ENCODE results near the gene ATXN3.

Gene ATXN3

DNA sequence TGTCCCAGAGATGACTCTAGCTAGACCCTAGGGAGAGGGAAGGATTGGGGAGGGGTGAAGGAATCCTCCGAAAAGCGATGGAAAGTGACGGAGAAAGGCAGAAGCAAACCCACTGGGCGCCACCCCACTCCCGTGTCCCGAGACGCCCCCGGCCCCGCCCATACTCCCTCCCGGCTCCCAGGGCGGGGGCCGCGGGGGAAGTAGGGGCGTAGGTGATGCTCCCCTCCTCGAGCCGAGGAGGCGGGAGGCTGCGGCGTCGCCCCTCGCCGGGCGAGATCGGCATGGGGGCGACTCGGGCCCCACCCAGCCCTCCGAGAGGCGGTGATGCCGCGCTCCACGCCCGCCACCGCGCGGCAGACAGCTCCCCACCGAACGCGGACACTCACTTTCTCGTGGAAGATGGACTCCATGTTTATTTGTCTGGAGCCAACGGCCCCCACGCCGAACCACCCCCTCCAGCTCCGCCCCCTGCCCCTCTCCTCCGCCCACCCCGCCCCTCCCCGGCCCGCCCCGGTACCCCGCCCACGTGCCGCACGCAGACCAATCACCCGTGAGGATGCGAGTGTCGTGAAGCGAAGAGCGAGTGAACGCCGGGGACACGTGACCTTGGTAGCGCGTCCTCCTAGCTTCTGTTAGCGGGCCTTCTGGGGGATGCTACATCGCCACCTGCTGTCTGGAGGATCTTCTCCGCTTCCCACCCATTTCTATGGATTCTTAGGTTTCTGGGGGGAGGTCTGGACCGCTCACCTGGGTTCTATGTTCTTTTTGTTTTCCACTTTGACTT, at the start of gene ATXN3:
ATXN3 (minus strand) TSS at position 440 of the 784 bp plus-strand sequence; CDS start at position 410, 30 bp downstream.
- Histone ChIP-seq H3K27ac (ENCODE audit: extremely low read depth, low read depth, low read length) (peak within 1 kb of the TSS; percentile 79), H3K4me3 (ENCODE audit: low read depth, low read length) (peak within 1 kb of the TSS; percentile 92), H3K36me3 (ENCODE audit: control insufficient read depth in 2 of 2, insufficient read depth in 1 of 2, low read length in 2 of 2) (no peaks in the 10 kb centered on the region), H3K9me3 (ENCODE audit: control insufficient read depth, insufficient read depth, low read depth, low read length) (no peaks in the 10 kb centered on the region), H3K4me1 (ENCODE audit: control insufficient read depth, insufficient read depth, low read length) (0 out of 2 replicates have a peak, but pooled peaks cover 3% of the 10 kb centered on the region)
- ChIA-PET CTCF (interaction anchor here (0.6 to 3.6 kb wide), 20 partner anchors 9 to 1103 kb away, joined by 3 to 35 read pairs (median 3); partner anchors contain the start of genes CPSF2 and NDUFB1), POLR2A (interaction anchor here (0.6 to 2.3 kb wide), 9 partner anchors 9 to 642 kb away, joined by 3 to 51 read pairs (median 6); partner anchors contain the start of genes CPSF2, LGMN, NDUFB1 and TRIP11)
- TF ChIP-seq KLF1 (tag by site-specific recombination; IDR thresholded peaks at IDR 0.05) = peak; percentile 98
- TF ChIP-seq ZNF48 (tag by site-specific recombination; IDR thresholded peaks at IDR 0.05) = no peak
- no peak for TF ChIP-seq ZNF169 (tag by site-specific recombination; IDR thresholded peaks at IDR 0.05)
- no peak for TF ChIP-seq ZNF214 (tag by site-specific recombination; IDR thresholded peaks at IDR 0.05; ENCODE audit: borderline replicate concordance)
- TF ChIP-seq ZNF433 (tag by site-specific recombination; IDR thresholded peaks at IDR 0.05; ENCODE audit: low read depth) = no peak
- TF ChIP-seq, protein P1, sequence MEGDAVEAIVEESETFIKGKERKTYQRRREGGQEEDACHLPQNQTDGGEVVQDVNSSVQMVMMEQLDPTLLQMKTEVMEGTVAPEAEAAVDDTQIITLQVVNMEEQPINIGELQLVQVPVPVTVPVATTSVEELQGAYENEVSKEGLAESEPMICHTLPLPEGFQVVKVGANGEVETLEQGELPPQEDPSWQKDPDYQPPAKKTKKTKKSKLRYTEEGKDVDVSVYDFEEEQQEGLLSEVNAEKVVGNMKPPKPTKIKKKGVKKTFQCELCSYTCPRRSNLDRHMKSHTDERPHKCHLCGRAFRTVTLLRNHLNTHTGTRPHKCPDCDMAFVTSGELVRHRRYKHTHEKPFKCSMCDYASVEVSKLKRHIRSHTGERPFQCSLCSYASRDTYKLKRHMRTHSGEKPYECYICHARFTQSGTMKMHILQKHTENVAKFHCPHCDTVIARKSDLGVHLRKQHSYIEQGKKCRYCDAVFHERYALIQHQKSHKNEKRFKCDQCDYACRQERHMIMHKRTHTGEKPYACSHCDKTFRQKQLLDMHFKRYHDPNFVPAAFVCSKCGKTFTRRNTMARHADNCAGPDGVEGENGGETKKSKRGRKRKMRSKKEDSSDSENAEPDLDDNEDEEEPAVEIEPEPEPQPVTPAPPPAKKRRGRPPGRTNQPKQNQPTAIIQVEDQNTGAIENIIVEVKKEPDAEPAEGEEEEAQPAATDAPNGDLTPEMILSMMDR (tag by site-specific recombination; IDR thresholded peaks at IDR 0.05) = peak; percentile 70
- TF ChIP-seq ZNF155 (tag by site-specific recombination; IDR thresholded peaks at IDR 0.05) = no peak
- TF ChIP-seq ZNF404 (tag by site-specific recombination; IDR thresholded peaks at IDR 0.05) = no peak
- TF ChIP-seq FEZF1 (tag by site-specific recombination; IDR thresholded peaks at IDR 0.05) = no peak
- TF ChIP-seq, protein P2, sequence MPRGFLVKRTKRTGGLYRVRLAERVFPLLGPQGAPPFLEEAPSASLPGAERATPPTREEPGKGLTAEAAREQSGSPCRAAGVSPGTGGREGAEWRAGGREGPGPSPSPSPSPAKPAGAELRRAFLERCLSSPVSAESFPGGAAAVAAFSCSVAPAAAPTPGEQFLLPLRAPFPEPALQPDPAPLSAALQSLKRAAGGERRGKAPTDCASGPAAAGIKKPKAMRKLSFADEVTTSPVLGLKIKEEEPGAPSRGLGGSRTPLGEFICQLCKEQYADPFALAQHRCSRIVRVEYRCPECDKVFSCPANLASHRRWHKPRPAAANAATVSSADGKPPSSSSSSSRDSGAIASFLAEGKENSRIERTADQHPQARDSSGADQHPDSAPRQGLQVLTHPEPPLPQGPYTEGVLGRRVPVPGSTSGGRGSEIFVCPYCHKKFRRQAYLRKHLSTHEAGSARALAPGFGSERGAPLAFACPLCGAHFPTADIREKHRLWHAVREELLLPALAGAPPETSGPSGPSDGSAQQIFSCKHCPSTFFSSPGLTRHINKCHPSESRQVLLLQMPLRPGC (tag by site-specific recombination; IDR thresholded peaks at IDR 0.05) = peak; percentile 40; the same call in 1 of the 2 replicates
- TF ChIP-seq, protein P3, sequence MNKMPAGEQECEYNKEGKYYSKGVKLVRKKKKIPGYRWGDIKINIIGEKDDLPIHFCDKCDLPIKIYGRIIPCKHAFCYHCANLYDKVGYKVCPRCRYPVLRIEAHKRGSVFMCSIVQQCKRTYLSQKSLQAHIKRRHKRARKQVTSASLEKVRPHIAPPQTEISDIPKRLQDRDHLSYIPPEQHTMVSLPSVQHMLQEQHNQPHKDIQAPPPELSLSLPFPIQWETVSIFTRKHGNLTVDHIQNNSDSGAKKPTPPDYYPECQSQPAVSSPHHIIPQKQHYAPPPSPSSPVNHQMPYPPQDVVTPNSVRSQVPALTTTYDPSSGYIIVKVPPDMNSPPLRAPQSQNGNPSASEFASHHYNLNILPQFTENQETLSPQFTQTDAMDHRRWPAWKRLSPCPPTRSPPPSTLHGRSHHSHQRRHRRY (tag by site-specific recombination; IDR thresholded peaks at IDR 0.05) = no peak
- TF ChIP-seq ZNF670 (tag by site-specific recombination; IDR thresholded peaks at IDR 0.05; ENCODE audit: low read depth) = no peak
- TF ChIP-seq ZBTB20 (tag by site-specific recombination; IDR thresholded peaks at IDR 0.05) = peak; percentile 57; the same call in 1 of the 2 replicates
- TF ChIP-seq ZNF394 (tag by site-specific recombination; IDR thresholded peaks at IDR 0.05; ENCODE audit: borderline replicate concordance) = no peak
- no peak for TF ChIP-seq HOXA7 (CRISPR knock-in tag; IDR thresholded peaks at IDR 0.05; ENCODE audit: borderline replicate concordance)
- TF ChIP-seq, protein P4, sequence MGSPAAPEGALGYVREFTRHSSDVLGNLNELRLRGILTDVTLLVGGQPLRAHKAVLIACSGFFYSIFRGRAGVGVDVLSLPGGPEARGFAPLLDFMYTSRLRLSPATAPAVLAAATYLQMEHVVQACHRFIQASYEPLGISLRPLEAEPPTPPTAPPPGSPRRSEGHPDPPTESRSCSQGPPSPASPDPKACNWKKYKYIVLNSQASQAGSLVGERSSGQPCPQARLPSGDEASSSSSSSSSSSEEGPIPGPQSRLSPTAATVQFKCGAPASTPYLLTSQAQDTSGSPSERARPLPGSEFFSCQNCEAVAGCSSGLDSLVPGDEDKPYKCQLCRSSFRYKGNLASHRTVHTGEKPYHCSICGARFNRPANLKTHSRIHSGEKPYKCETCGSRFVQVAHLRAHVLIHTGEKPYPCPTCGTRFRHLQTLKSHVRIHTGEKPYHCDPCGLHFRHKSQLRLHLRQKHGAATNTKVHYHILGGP (tag by site-specific recombination; IDR thresholded peaks at IDR 0.05) = no peak
- TF ChIP-seq ZNF561 (tag by site-specific recombination; IDR thresholded peaks at IDR 0.05; ENCODE audit: borderline replicate concordance) = peak; percentile 19
- TF ChIP-seq, protein P5, sequence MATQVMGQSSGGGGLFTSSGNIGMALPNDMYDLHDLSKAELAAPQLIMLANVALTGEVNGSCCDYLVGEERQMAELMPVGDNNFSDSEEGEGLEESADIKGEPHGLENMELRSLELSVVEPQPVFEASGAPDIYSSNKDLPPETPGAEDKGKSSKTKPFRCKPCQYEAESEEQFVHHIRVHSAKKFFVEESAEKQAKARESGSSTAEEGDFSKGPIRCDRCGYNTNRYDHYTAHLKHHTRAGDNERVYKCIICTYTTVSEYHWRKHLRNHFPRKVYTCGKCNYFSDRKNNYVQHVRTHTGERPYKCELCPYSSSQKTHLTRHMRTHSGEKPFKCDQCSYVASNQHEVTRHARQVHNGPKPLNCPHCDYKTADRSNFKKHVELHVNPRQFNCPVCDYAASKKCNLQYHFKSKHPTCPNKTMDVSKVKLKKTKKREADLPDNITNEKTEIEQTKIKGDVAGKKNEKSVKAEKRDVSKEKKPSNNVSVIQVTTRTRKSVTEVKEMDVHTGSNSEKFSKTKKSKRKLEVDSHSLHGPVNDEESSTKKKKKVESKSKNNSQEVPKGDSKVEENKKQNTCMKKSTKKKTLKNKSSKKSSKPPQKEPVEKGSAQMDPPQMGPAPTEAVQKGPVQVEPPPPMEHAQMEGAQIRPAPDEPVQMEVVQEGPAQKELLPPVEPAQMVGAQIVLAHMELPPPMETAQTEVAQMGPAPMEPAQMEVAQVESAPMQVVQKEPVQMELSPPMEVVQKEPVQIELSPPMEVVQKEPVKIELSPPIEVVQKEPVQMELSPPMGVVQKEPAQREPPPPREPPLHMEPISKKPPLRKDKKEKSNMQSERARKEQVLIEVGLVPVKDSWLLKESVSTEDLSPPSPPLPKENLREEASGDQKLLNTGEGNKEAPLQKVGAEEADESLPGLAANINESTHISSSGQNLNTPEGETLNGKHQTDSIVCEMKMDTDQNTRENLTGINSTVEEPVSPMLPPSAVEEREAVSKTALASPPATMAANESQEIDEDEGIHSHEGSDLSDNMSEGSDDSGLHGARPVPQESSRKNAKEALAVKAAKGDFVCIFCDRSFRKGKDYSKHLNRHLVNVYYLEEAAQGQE (tag by site-specific recombination; IDR thresholded peaks at IDR 0.05) = peak; percentile 13; the same call in 1 of the 2 replicates
- TF ChIP-seq, protein P6, sequence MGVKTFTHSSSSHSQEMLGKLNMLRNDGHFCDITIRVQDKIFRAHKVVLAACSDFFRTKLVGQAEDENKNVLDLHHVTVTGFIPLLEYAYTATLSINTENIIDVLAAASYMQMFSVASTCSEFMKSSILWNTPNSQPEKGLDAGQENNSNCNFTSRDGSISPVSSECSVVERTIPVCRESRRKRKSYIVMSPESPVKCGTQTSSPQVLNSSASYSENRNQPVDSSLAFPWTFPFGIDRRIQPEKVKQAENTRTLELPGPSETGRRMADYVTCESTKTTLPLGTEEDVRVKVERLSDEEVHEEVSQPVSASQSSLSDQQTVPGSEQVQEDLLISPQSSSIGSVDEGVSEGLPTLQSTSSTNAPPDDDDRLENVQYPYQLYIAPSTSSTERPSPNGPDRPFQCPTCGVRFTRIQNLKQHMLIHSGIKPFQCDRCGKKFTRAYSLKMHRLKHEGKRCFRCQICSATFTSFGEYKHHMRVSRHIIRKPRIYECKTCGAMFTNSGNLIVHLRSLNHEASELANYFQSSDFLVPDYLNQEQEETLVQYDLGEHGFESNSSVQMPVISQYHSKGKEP (tag by site-specific recombination; IDR thresholded peaks at IDR 0.05) = no peak; the same call in 1 of the 2 replicates
- TF ChIP-seq ZNF140 (tag by site-specific recombination; IDR thresholded peaks at IDR 0.05) = no peak
- TF ChIP-seq BCL11A (tag by site-specific recombination; IDR thresholded peaks at IDR 0.05; ENCODE audit: low read depth) = no peak
- TF ChIP-seq ZNF843 (tag by site-specific recombination; IDR thresholded peaks at IDR 0.05) = 0 out of 2 replicates have a peak, but pooled peaks have one; percentile 38
- TF ChIP-seq ZSCAN23 (tag by site-specific recombination; IDR thresholded peaks at IDR 0.05) = no peak
- TF ChIP-seq KLF9 (tag by site-specific recombination; IDR thresholded peaks at IDR 0.05; ENCODE audit: low read depth) = peak; percentile 92
